Measurements from ENCODE around the gene PDIK1L.

Gene PDIK1L

DNA sequence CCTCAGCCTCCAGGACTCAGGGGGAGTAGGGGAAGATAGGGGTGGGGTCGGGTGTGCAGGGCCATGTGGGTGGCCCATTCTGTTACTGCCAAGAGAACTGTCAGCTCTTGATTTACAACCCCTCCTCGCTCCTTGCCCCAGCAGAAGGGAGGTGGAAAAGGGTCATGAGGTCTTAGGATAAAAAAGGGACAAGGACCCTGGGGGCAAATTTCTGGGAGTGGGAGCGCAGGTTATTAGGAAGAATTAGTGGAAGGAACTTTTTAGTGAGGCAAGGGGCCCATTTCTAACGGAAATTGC, 48.1 kb downstream of the PDIK1L start:
- peak overlapping the region; percentile 52 to 73 (median 60) for H3K27ac Mint-ChIP-seq
- H3K4me1 Mint-ChIP-seq: peaks cover 46% of the 10 kb centered on the region
- TF ChIP-seq, protein P1, sequence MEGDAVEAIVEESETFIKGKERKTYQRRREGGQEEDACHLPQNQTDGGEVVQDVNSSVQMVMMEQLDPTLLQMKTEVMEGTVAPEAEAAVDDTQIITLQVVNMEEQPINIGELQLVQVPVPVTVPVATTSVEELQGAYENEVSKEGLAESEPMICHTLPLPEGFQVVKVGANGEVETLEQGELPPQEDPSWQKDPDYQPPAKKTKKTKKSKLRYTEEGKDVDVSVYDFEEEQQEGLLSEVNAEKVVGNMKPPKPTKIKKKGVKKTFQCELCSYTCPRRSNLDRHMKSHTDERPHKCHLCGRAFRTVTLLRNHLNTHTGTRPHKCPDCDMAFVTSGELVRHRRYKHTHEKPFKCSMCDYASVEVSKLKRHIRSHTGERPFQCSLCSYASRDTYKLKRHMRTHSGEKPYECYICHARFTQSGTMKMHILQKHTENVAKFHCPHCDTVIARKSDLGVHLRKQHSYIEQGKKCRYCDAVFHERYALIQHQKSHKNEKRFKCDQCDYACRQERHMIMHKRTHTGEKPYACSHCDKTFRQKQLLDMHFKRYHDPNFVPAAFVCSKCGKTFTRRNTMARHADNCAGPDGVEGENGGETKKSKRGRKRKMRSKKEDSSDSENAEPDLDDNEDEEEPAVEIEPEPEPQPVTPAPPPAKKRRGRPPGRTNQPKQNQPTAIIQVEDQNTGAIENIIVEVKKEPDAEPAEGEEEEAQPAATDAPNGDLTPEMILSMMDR (IDR thresholded peaks at IDR 0.05; ENCODE audit: unreplicated experiment in 3 of 3): no peak
- peak overlapping the region; percentile 77 to 79 (median 77) for H3K4me3 Mint-ChIP-seq
- peaks cover 50% of the 10 kb centered on the region for H3K27me3 Mint-ChIP-seq (ENCODE audit: low read depth)
- no peaks in the 10 kb centered on the region for H3K9me3 Mint-ChIP-seq
- no peaks in the 10 kb centered on the region for H3K36me3 Mint-ChIP-seq (ENCODE audit: low read depth)

DNA sequence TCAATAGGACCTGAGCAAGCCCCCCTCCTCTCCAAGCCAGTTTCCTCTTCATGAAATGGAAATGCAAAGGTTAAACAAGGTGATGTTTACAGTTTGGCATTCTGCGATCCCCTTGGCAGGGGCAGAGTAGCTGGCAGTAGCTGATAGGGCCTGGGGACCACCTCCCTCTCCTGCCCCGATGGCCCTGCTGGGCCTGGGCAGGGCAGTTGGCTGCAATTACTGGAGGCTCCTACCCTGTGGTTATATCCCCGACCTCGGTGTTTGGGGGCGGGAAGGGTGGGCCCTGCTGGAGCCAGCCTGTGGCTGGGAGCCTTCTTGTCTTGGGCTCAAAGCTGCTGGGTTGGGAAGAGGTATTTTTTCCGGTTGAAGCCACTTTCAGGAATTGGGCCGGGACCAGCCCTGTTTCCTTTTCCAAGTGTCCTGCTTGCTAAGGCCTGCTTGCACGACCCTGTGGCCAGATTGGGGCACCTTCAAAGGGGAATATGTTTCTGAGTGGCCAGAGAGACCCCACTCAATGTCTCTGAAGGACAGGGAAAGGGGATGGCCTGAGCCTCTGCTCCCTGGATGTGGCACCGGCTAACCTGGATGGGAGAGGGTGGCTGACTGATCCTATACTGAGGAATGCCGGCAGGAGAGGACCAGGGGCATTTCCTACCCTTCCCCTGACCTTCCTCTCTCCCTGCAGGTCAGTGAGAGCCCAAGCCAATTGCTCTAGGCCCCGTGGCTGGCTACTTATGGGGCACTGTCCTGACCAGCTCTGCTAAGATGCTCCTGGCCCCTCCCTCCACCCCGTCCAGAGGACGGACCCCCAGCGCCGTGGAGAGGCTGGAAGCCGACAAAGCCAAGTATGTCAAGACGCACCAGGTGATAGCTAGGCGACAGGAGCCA, 49.1 kb downstream of the PDIK1L start:
- Mint-ChIP-seq H3K9me3 (no peaks in the 10 kb centered on the region), H3K4me1 (peaks cover 46% of the 10 kb centered on the region), H3K4me3 (peak overlapping the region; percentile 71 to 74 (median 73)), H3K36me3 (ENCODE audit: low read depth) (no peaks in the 10 kb centered on the region), H3K27ac (no peak overlapping the region), H3K27me3 (ENCODE audit: low read depth) (peaks cover 44% of the 10 kb centered on the region)
- TF ChIP-seq, protein P1 (IDR thresholded peaks at IDR 0.05; ENCODE audit: unreplicated experiment in 3 of 3): no peak

DNA sequence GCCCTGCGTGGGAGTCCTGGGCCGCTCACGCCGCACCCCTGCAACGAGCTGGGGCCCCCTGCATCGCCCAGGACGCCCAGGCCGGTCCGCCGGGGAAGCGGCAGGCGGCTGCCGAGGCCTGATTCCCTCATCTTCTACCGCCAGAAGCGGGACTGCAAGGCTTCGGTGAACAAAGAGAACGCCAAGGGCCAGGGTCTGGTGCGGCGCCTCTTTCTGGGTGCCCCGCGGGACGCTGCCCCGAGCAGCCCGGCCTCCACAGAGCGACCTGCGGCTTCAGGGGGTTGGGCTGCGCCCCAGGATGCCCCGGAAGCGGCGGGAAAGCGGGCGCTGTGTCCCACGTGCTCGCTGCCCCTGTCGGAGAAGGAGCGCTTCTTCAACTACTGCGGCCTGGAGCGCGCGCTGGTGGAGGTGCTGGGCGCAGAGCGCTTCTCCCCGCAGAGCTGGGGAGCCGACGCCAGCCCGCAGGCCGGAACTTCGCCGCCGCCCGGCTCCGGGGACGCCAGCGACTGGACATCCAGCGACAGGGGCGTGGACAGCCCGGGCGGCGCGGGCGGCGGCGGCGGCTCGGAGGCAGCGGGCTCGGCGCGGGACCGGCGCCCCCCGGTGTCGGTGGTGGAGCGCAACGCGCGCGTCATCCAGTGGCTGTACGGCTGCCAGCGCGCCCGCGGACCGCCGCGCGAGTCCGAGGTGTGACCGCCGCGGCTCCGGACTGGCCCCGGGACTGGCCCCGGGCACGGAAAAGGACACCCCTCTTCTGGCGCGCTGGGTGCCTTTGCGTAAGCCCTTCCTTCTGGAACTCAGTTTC, 50.0 kb downstream of the PDIK1L start:
- H3K27me3 Mint-ChIP-seq (ENCODE audit: low read depth): peaks cover 37% of the 10 kb centered on the region

DNA sequence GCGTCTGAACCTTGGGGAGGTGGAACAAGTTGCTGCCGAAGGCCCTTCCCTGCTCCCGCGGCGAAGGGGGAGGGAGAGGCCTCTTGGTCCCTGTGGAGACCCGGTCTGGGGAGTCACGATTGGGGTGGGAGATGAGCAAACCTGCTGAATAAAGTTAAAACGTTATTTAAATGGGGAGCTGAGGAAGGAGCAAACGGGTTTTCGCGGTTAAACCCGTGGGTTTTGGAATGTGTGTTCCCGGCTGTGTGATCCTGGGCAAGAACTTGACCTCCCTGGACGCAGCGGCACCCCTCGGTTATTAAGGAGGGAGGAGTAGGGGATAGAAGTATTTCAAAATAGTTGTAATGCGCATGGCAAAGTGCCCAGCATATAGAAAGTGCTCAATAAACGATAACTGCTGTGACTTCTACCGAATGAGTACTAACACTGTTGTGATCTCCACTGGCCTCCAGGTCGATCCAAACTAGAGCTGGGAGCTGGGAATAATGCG, 50.6 kb downstream of the PDIK1L start:
- peak overlapping the region in 1 of 3 experiments; percentile 66 for H3K27ac Mint-ChIP-seq
- H3K4me1 Mint-ChIP-seq: peaks cover 38% of the 10 kb centered on the region
- H3K4me3 Mint-ChIP-seq: peak overlapping the region; percentile 67 to 76 (median 74)
- no peaks in the 10 kb centered on the region for H3K9me3 Mint-ChIP-seq
- H3K36me3 Mint-ChIP-seq (ENCODE audit: low read depth): no peaks in the 10 kb centered on the region
- TF ChIP-seq, protein P1 (IDR thresholded peaks at IDR 0.05; ENCODE audit: unreplicated experiment in 3 of 3): no peak
- peaks cover 33% of the 10 kb centered on the region for H3K27me3 Mint-ChIP-seq (ENCODE audit: low read depth)

More for the DNA sequence above, 50.0 kb downstream of the PDIK1L start:
- Mint-ChIP-seq H3K4me1 (peaks cover 42% of the 10 kb centered on the region), H3K36me3 (ENCODE audit: low read depth) (no peaks in the 10 kb centered on the region), H3K9me3 (no peaks in the 10 kb centered on the region), H3K27ac (peak overlapping the region in 1 of 3 experiments; percentile 66), H3K4me3 (peak overlapping the region; percentile 71 to 76 (median 74))
- TF ChIP-seq, protein P1 (IDR thresholded peaks at IDR 0.05; ENCODE audit: unreplicated experiment in 3 of 3): peak in 2 of 3 experiments; percentile 18 to 27

DNA sequence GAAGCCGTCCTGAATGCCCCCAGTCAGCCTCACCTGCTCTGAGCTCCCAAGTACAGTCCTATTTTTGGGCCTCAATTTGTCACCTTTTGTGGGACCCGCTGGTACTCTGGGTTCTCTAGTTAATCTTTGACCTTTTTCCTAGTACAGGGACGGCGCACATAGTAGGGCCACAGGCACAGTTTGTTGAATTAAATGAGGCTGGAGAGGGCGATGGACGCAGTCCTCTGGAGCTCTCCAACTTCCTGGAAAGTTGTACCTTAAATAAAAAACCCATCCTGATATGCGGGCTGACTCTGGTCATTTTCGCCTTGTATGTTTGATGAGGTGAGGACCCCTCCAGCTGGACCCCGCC, 52.0 kb downstream of the PDIK1L start:
- H3K36me3 Mint-ChIP-seq (ENCODE audit: low read depth): no peaks in the 10 kb centered on the region
- no peaks in the 10 kb centered on the region for H3K9me3 Mint-ChIP-seq
- H3K4me3 Mint-ChIP-seq: peak overlapping the region; percentile 30 to 61 (median 48)
- H3K27me3 Mint-ChIP-seq (ENCODE audit: low read depth): peaks cover 25% of the 10 kb centered on the region
- H3K27ac Mint-ChIP-seq: no peak overlapping the region
- TF ChIP-seq, protein P1 (IDR thresholded peaks at IDR 0.05; ENCODE audit: unreplicated experiment in 3 of 3): no peak
- H3K4me1 Mint-ChIP-seq: peaks cover 33% of the 10 kb centered on the region

Data from nephron (organoid).